HepG2 (cell line): ENCODE measurements around the gene GRK4. TPM values are rescaled to one million over a fixed set of nuclear protein-coding genes. Genes with fewer than 3 reads are reported as not detected.
A peak's percentile ranks its signal among the peaks of the same experiment; 100 is the strongest.

Experiments used
- CREB3 ChIP-seq: sonication (generic); formaldehyde crosslinking; IDR thresholded peaks from 2 replicates; pipeline ENCODE4 v1.5.0; 2020; ENCODE audit warnings: missing genetic modification reagents
- FOXO4 ChIP-seq: sonication (generic); formaldehyde crosslinking; conservative IDR thresholded peaks from 2 replicates; pipeline ENCODE4 v1.8.1; 2023; ENCODE audit warnings: missing genetic modification reagents
- MIER3 ChIP-seq: IDR thresholded peaks from 2 replicates; pipeline ENCODE4 v1.6.1; 2016; ENCODE audit warnings: missing compliant biosample characterization, borderline replicate concordance
- MTA1 ChIP-seq: sonication (generic); formaldehyde crosslinking; IDR thresholded peaks from 2 replicates; pipeline ENCODE4 v1.4.0; 2020; ENCODE audit warnings: missing genetic modification reagents, mild to moderate bottlenecking, borderline replicate concordance
- MXD3 ChIP-seq: IDR thresholded peaks from 2 replicates; pipeline ENCODE4 v1.6.1; 2016; ENCODE audit warnings: mild to moderate bottlenecking, missing biosample characterization, missing genetic modification reagents
- NCOA1 ChIP-seq: sonication (generic); formaldehyde crosslinking; IDR thresholded peaks from 2 replicates; pipeline ENCODE4 v1.9.0; 2021; ENCODE audit warnings: missing genetic modification reagents
- SNRNP70 ChIP-seq: fragments of 200-400 bp; formaldehyde crosslinking; IDR thresholded peaks from 2 replicates; pipeline ENCODE4 v1.6.1; 2017; ENCODE audit warnings: mild to moderate bottlenecking, low read depth, low read length, moderate library complexity
- TBL1XR1 ChIP-seq: fragments of 150-350 bp; IDR thresholded peaks from 2 replicates; pipeline ENCODE4 v1.6.1; 2014; ENCODE audit warnings: borderline replicate concordance, low read length; ENCODE audit not compliant: partially characterized antibody
- YEATS2 ChIP-seq: sonication (generic); formaldehyde crosslinking; IDR thresholded peaks from 2 replicates; pipeline ENCODE4 v1.4.0; 2020; ENCODE audit warnings: missing genetic modification reagents, borderline replicate concordance
- ZBTB39 ChIP-seq: sonication (generic); formaldehyde crosslinking; IDR thresholded peaks from 2 replicates; pipeline ENCODE4 v1.5.0; 2020; ENCODE audit warnings: missing genetic modification reagents
- ZNF274 ChIP-seq: sonication (generic); formaldehyde crosslinking; IDR thresholded peaks from 2 replicates; pipeline ENCODE4 v1.5.1; 2020; ENCODE audit warnings: mild to moderate bottlenecking, missing genetic modification reagents
- ZNF574 ChIP-seq: sonication (generic); formaldehyde crosslinking; IDR thresholded peaks from 2 replicates; pipeline ENCODE4 v1.4.0; 2020; ENCODE audit warnings: missing genetic modification reagents
- ZNF614 ChIP-seq: IDR thresholded peaks from 2 replicates; pipeline ENCODE4 v1.6.1; 2018; ENCODE audit warnings: missing biosample characterization, missing genetic modification reagents, inconsistent platforms, borderline replicate concordance
- ZNF670 ChIP-seq: sonication (generic); formaldehyde crosslinking; IDR thresholded peaks from 2 replicates; pipeline ENCODE4 v1.8.0; 2022; ENCODE audit warnings: mild to moderate bottlenecking, missing genetic modification reagents, borderline replicate concordance
- ZNF792 ChIP-seq: IDR thresholded peaks from 2 replicates; pipeline ENCODE4 v1.6.1; 2016
- polyA plus RNA-seq, 8 experiments: library from polyadenylated mRNA; depleted of rRNA in 3 of 8; stranded (reverse) in 7 of 8; unstranded in 1 of 8; fragments of >200 nt; fragmentation: Illumina TruSeq in 4 of 8; extraction: Trizol in 4 of 8; gene quantifications; 2 replicates each; pipeline versions ENCODE4 v1.2.1 to v1.2.3, GENCODE V29; 2011 to 2016; ENCODE audit warnings: low read depth in 4 of 8, missing spikeins in 1 of 8, mixed read lengths in 1 of 8; ENCODE audit not compliant: insufficient read depth in 1 of 8
- total RNA-seq, 5 experiments: library from RNA; depleted of rRNA; stranded (reverse); fragments of >200 nt; fragmentation: Illumina TruSeq; extraction: Trizol; gene quantifications; 2 replicates each; pipeline ENCODE4 v1.2.3, GENCODE V29; 2016; ENCODE audit warnings: low read depth in 1 of 5
- TF ChIP-seq, protein P1 (sequence below): sonication (generic); formaldehyde crosslinking; IDR thresholded peaks from 2 replicates; pipeline ENCODE4 v1.5.0; 2020; ENCODE audit warnings: mild to moderate bottlenecking, missing genetic modification reagents, borderline replicate concordance

Gene GRK4
- total and polyA plus RNA-seq, 2 of the 13 experiments (the other 11 are each of a cell fraction or from before 2014, with no cell fraction given), result 1.8 to 2.0 TPM

GRCh38 chr4:3036131-3036952 lies 73.0 kb downstream of the GRK4 start (continued):
- TF ChIP-seq MXD3 (CRISPR knock-in tag) (no peak), ZNF574 (CRISPR knock-in tag) (peak; percentile 49; the same call in 1 of the 2 replicates), YEATS2 (CRISPR knock-in tag) (no peak), FOXO4 (CRISPR knock-in tag) (no peak), ZNF274 (CRISPR knock-in tag) (no peak), ZBTB39 (CRISPR knock-in tag) (no peak), ZNF792 (0 out of 2 replicates have a peak, but pooled peaks have one; percentile 33), MIER3 (CRISPR knock-in tag) (no peak), CREB3 (CRISPR knock-in tag) (no peak), SNRNP70 (no peak), NCOA1 (CRISPR knock-in tag) (no peak), MTA1 (CRISPR knock-in tag) (no peak), ZNF614 (CRISPR knock-in tag) (peak; percentile 57; the same call in 1 of the 2 replicates), TBL1XR1 (no peak), ZNF670 (CRISPR knock-in tag) (no peak)
- TF ChIP-seq, protein P1, sequence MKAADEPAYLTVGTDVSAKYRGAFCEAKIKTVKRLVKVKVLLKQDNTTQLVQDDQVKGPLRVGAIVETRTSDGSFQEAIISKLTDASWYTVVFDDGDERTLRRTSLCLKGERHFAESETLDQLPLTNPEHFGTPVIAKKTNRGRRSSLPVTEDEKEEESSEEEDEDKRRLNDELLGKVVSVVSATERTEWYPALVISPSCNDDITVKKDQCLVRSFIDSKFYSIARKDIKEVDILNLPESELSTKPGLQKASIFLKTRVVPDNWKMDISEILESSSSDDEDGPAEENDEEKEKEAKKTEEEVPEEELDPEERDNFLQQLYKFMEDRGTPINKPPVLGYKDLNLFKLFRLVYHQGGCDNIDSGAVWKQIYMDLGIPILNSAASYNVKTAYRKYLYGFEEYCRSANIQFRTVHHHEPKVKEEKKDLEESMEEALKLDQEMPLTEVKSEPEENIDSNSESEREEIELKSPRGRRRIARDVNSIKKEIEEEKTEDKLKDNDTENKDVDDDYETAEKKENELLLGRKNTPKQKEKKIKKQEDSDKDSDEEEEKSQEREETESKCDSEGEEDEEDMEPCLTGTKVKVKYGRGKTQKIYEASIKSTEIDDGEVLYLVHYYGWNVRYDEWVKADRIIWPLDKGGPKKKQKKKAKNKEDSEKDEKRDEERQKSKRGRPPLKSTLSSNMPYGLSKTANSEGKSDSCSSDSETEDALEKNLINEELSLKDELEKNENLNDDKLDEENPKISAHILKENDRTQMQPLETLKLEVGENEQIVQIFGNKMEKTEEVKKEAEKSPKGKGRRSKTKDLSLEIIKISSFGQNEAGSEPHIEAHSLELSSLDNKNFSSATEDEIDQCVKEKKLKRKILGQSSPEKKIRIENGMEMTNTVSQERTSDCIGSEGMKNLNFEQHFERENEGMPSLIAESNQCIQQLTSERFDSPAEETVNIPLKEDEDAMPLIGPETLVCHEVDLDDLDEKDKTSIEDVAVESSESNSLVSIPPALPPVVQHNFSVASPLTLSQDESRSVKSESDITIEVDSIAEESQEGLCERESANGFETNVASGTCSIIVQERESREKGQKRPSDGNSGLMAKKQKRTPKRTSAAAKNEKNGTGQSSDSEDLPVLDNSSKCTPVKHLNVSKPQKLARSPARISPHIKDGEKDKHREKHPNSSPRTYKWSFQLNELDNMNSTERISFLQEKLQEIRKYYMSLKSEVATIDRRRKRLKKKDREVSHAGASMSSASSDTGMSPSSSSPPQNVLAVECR (CRISPR knock-in tag), result peak; percentile 46; the same call in 1 of the 2 replicates
